Naive thymus-derived CD8-positive, alpha-beta T cell (primary cell): ENCODE measurements around the gene PGBD5. TPM values are rescaled to one million over a fixed set of nuclear protein-coding genes. Genes with fewer than 3 reads are reported as not detected.
A peak's percentile ranks its signal among the peaks of the same experiment; 100 is the strongest.

Experiments used
- ATAC-seq, 2 donors: fragments of 150-1000 bp; cut with Tn5 transposase in 1 of 2; sonication (Bioruptor Pico), chemical (Tn5 transposase) in 1 of 2; 1 replicate in 1 of 2; 2 replicates in 1 of 2; pipeline ENCODE4 v1.10.0; 2021; ENCODE audit warnings: mild to moderate bottlenecking in 2 of 2, moderate library complexity in 2 of 2
- POLR2A ChIA-PET: fragments of 350-600 bp; sonication (Branson Sonifier 250); formaldehyde crosslinking; loops from one replicate; lab custom pipeline; 2021; ENCODE audit warnings: antibody characterized with exemption; lab: Charles Lee
- DNase-seq, 10 donors: peaks; one replicate each; pipeline versions ENCODE4 v3.0.0 to v3.0.0-alpha.2; 2020 to 2022
- H3K27ac Mint-ChIP-seq, 10 donors: one replicate each; pipeline ENCODE4 v1.8.0; 2020 to 2022; ENCODE audit warnings: mild to moderate bottlenecking in 10 of 10, mixed read lengths in 10 of 10, moderate library complexity in 4 of 10, inconsistent platforms in 1 of 10
- H3K27me3 Mint-ChIP-seq, 5 donors: one replicate each; pipeline ENCODE4 v1.8.0; 2021 to 2022; ENCODE audit warnings: mixed read lengths in 5 of 5
- H3K36me3 Mint-ChIP-seq, 3 donors: one replicate each; pipeline ENCODE4 v1.8.0; 2020 to 2022; ENCODE audit warnings: mixed read lengths in 3 of 3, mild to moderate bottlenecking in 2 of 3, inconsistent platforms in 1 of 3
- H3K4me1 Mint-ChIP-seq, 4 donors: one replicate each; pipeline ENCODE4 v1.8.0; 2021 to 2022; ENCODE audit warnings: mixed read lengths in 4 of 4
- H3K4me3 Mint-ChIP-seq, 10 donors: one replicate each; pipeline ENCODE4 v1.8.0; 2020 to 2022; ENCODE audit warnings: mild to moderate bottlenecking in 10 of 10, mixed read lengths in 10 of 10, moderate library complexity in 6 of 10, inconsistent platforms in 1 of 10
- H3K9me3 Mint-ChIP-seq, 9 donors: one replicate each; pipeline ENCODE4 v1.8.0; 2020 to 2022; ENCODE audit warnings: mixed read lengths in 9 of 9, mild to moderate bottlenecking in 3 of 9, inconsistent platforms in 1 of 9, moderate library complexity in 1 of 9
- polyA plus RNA-seq, 3 donors: library from polyadenylated mRNA; unstranded; fragments of 300-500 nt; fragmentation: Illumina TruSeq; gene quantifications; one replicate each; pipeline ENCODE4 v1.2.3, GENCODE V29; 2021
- total RNA-seq, 8 experiments: library from RNA in 2 of 8; stranded (reverse) in 2 of 8; gene quantifications; one replicate each; pipeline ENCODE4 v1.2.3 and lab custom pipeline; 2021 to 2026

PGBD5 gene
- total and polyA plus RNA-seq, 5 experiments from 2014 or later: not detected

DNA sequence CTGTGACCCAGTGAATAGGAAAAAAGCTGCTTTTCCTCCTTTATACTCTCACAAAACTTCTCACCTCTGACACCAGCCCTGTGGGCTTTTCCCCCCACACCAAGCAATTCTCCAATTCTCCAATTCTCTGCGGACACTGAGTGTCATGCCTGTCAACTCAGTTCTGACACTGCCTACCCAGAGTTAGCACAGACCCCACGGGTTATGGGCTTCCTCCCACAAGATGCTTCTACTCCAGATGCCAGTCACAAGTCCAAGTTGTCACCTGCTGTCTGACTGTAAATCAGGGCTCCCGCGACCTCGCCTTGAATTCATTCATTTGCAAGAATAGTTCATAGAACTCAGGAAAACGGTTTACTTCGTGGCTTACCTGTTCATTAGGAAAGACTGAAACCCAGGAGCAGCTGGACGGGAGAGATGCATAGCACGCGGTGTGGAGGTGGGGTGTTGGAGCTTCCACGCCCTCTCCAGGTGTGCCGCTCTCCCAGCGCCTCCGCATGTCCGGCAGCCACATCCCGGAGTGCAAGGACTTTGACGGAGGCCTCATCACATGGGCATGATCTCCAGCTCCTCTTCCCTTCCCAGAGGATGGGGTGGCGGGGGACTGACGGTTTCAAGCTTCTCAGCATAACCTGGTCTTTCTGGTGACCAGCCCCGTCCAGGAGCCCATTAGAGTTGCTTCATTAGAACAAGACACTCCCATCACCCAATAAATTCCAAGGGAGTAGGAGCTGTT is 154.7 kb downstream of the PGBD5 start:
- Mint-ChIP-seq H3K4me3 (peak overlapping the region in 9 of 10 donors; percentile 1 to 77 (median 57)), H3K27me3 (no peaks in the 10 kb centered on the region), H3K4me1 (peaks cover 20 to 55% (median 46%) of the 10 kb centered on the region in 4 donors), H3K36me3 (peaks cover 0 to 12% (median 8%) of the 10 kb centered on the region in 3 donors), H3K27ac (peak overlapping the region in 9 of 10 donors; percentile 49 to 92 (median 81)), H3K9me3 (no peaks in the 10 kb centered on the region)
- DNase-seq (peak in 1 of 10 donors; percentile 60), ATAC-seq (no peak)
- POLR2A ChIA-PET: interaction anchor here (0.5 kb wide), 1 partner anchor 431 kb away, joined by 3 read pairs; no protein-coding TSS in a partner anchor

GRCh38 chr1:230270559-230271281 is 155.4 kb downstream of the PGBD5 start:
- Mint-ChIP-seq H3K27ac (peak overlapping the region in 9 of 10 donors; percentile 64 to 92 (median 86)), H3K9me3 (no peaks in the 10 kb centered on the region), H3K4me3 (peak overlapping the region; percentile 22 to 77 (median 61)), H3K36me3 (peaks cover 0 to 16% (median 10%) of the 10 kb centered on the region in 3 donors), H3K27me3 (no peaks in the 10 kb centered on the region), H3K4me1 (peaks cover 20 to 54% (median 44%) of the 10 kb centered on the region in 4 donors)
- ATAC-seq: peak; percentile 41 to 47
- peak in 1 of 10 donors; percentile 24 for DNase-seq
- POLR2A ChIA-PET: no interaction called here

- POLR2A ChIA-PET: no interaction called here
- Mint-ChIP-seq H3K27ac (peak overlapping the region in 9 of 10 donors; percentile 37 to 92 (median 73)), H3K4me3 (peak overlapping the region in 9 of 10 donors; percentile 11 to 68 (median 49)), H3K27me3 (no peaks in the 10 kb centered on the region), H3K4me1 (peaks cover 20 to 54% (median 44%) of the 10 kb centered on the region in 4 donors), H3K36me3 (peaks cover 0 to 20% (median 11%) of the 10 kb centered on the region in 3 donors), H3K9me3 (no peaks in the 10 kb centered on the region)
- DNase-seq: peak in 1 of 10 donors; percentile 18
- ATAC-seq: no peak
Measured at GRCh38 chr1:230270185-230270558, 156.0 kb downstream of the PGBD5 start.

GRCh38 chr1:230268371-230269170 is 157.6 kb downstream of the PGBD5 start:
- POLR2A ChIA-PET: no interaction called here
- H3K36me3 Mint-ChIP-seq: peaks cover 0 to 36% (median 21%) of the 10 kb centered on the region in 3 donors
- H3K27me3 Mint-ChIP-seq: no peaks in the 10 kb centered on the region
- ATAC-seq (no peak), DNase-seq (peak in 1 of 10 donors; percentile 52)
- H3K4me3 Mint-ChIP-seq: no peak overlapping the region
- H3K9me3 Mint-ChIP-seq: no peaks in the 10 kb centered on the region
- H3K27ac Mint-ChIP-seq: peak overlapping the region in 2 of 10 donors; percentile 11 to 24
- peaks cover 16 to 44% (median 35%) of the 10 kb centered on the region in 4 donors for H3K4me1 Mint-ChIP-seq

- Mint-ChIP-seq H3K36me3 (peaks cover 0 to 47% (median 27%) of the 10 kb centered on the region in 3 donors), H3K4me1 (peaks cover 9 to 33% (median 24%) of the 10 kb centered on the region in 4 donors), H3K9me3 (no peaks in the 10 kb centered on the region), H3K27me3 (no peaks in the 10 kb centered on the region), H3K4me3 (no peak overlapping the region), H3K27ac (peak overlapping the region in 1 of 10 donors; percentile 80)
- ATAC-seq (no peak), DNase-seq (peak in 1 of 10 donors; percentile 36)
- POLR2A ChIA-PET: no interaction called here
Measured at GRCh38 chr1:230267338-230268065, 158.6 kb downstream of the PGBD5 start.

GRCh38 chr1:230266456-230266855 is 159.7 kb downstream of the PGBD5 start:
- POLR2A ChIA-PET: no interaction called here
- Mint-ChIP-seq H3K36me3 (peaks cover 0 to 57% (median 33%) of the 10 kb centered on the region in 3 donors), H3K27ac (peak overlapping the region in 3 of 10 donors; percentile 14 to 64 (median 56)), H3K9me3 (no peaks in the 10 kb centered on the region), H3K4me3 (no peak overlapping the region), H3K4me1 (peaks cover 7 to 27% (median 19%) of the 10 kb centered on the region in 4 donors), H3K27me3 (no peaks in the 10 kb centered on the region)
- no peak for ATAC-seq
- peak in 1 of 10 donors; percentile 8 for DNase-seq

- no peak overlapping the region for H3K4me3 Mint-ChIP-seq
- DNase-seq (peak in 1 of 10 donors; percentile 30), ATAC-seq (no peak)
- H3K9me3 Mint-ChIP-seq: no peaks in the 10 kb centered on the region
- POLR2A ChIA-PET: no interaction called here
- peaks cover 2 to 18% (median 10%) of the 10 kb centered on the region in 4 donors for H3K4me1 Mint-ChIP-seq
- H3K27ac Mint-ChIP-seq: no peak overlapping the region
- H3K27me3 Mint-ChIP-seq: no peaks in the 10 kb centered on the region
- H3K36me3 Mint-ChIP-seq: peaks cover 0 to 57% (median 31%) of the 10 kb centered on the region in 3 donors
Measured at GRCh38 chr1:230265200-230266115, 160.7 kb downstream of the PGBD5 start.

Other genes with a start within 250 kb of the PGBD5 start
- gene COG2, start 216.1 kb upstream of the PGBD5 start, total RNA-seq: 10 to 100 TPM; 48.0 to 50.2 TPM
- 10 to 100 TPM; 30.4 to 40.4 (median 30.8) TPM for gene COG2, start 216.1 kb upstream of the PGBD5 start, polyA plus RNA-seq